Fibroblast of upper back skin (primary cell): ENCODE data around the gene GORASP1.

Source experiments
- DNase-seq: peaks from one replicate; pipeline ENCODE4 v3.0.0-alpha.2; 2013

GORASP1 gene

DNA sequence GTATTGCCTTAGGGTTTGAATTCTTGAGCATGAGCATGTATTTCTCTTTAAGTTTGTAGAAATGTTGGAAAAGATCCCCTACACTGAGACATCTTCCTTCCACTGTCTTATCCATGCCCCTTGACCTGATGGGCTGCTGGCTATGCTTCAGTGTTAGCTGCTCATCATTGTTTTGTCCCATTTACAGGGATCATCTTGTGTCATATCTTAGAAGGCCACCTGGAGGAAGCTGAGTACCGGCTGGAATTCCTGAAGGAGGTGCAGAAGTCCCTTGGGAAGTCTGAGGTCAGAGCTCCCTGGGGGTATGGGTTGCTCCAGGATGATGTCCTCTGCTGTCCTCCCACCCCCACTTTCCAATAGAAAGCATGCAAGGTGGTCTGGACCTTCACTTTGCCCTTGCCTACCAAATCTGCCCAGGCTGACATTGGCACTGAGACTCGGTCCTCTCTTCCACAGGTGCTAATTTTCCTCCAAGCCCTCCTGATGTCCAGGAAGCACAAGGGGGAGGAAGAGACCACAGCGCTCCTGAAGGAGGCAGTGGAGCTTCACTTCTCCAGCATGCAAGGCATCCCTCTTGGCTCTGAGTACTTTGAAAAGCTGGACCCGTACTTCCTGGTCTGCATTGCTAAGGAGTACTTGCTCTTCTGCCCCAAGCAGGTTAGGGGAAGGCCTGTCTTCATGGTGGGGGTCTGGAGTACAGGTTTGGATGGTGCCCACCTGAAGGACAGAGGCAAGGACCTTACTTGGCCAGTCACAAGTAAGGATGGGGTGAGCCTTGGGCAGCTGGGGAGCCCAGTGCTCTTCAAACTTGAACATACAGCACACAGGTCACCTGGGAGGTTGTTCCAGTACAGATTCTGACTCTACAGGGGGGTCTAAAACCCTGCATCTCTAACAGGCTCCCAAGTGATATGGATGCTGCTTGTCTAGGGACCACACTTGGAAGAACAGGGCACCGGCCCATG is 17.7 kb upstream of the GORASP1 start:
- peak; percentile 59 for DNase-seq

DNA sequence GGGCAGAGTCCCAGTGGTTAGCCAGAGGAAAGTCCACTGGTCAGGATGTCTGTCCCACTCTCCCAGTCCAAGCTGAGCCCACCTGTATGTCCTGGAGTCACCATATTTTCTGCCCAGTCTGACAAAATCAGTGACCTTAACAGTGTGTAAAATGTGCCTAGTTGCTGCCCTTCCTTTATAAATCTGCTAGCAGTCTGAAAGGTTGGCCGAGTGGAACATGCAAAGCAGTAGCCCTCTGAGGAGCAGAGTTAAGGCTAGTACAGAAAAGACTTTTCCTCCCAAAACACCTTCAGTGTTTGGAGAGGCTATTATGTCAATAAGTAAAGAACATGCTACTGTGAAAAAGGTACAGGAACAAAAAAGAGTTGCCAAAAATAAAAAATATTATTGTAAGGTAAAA is 15.4 kb upstream of the GORASP1 start:
- DNase-seq: no peak

- no peak for DNase-seq
Measured at GRCh38 chr3:39121621-39122020, 14.2 kb upstream of the GORASP1 start.

DNA sequence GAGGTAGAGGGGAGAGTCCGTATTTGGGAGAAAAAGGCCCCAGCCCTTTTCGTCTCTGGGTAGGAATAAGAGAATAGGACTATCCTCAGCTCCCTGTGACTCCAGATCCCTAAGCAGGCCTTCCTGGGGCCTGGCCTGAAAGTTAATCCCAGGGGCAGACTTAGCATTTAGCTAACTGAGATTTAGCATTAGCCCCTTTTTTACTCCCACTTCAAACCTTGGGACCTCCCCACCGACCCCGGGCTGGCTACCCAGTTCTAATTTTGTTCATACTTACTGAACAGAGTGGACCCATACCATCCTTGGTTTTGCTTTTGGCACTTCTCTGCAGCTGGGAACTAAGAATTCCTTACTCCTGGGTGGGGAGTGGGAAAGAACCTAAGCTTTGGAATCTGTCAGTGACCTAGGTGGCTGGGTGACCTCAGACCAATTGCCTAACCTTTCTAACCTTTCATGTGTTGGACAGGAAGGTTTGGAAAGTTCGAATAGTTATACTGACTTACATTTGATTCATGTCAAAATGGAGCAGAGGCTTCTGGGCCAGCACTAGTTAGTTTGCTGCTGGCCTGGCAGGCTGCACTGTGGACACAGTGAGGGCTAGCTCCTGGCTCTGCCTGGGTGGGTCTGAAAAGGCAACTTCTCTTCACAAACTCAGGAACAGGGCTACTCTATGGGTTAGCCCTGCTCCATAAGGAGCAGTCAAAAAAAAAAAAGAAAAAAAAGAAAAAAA is 11.7 kb upstream of the GORASP1 start:
- no peak for DNase-seq

GRCh38 chr3:39118079-39118478 is 10.7 kb upstream of the GORASP1 start:
- no peak for DNase-seq

DNA sequence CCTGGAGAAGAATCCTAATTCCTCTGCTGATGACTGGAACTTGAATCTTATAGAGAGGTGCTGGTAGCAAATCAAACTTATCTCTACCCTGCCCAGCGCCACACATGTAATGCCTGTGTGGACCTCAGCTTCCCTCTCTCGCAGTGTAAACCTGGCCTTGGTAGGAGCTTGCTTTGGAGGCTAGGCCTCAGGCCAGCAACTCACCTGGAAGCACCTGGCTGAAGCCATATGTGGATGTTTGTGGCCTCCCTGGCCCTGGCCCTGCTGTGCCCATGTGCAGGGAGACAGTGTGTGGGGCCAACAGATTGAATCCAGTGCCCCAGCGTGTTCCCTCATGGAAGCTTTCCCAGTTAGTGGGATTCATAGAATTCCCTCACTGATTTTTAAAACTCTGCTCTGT is 8.4 kb upstream of the GORASP1 start:
- DNase-seq: no peak

DNA sequence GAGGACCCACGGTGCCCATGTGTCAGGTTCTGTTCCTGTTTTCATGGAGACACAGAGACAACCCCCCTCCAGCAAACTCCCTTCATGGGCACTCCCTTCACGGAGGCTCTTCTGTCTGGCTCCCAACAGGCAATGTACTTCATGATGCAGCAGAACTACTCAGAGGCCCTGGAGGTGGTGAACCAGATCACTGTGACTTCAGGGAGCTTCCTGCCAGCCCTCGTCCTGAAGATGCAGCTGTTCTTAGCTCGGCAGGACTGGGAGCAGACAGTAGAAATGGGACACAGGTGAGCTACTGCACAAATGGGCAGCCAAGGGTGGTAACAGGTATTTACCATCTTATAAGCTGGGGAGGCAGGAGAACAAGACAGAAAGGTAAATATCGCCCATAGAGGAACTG is 7.0 kb upstream of the GORASP1 start:
- DNase-seq: no peak

DNA sequence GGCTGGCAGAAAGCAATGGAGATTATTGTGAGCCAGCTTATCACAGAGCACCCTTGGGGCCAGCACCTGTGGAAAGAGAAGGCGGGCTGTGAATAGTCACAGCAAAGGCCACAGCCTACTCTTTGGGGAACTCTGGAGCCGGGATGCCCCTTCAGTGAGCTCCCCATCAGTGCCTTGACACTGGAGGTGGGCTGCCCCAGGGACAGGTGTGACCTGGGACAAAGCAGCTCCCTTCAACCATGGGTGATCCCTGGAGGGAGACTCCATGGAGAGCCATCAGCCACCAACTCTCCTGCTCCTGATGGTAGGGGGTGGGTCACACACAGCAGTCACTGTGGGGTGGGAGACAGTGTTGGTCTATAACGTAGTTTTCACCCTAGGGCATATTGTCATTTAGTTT is 5.9 kb upstream of the GORASP1 start:
- DNase-seq: no peak

DNA sequence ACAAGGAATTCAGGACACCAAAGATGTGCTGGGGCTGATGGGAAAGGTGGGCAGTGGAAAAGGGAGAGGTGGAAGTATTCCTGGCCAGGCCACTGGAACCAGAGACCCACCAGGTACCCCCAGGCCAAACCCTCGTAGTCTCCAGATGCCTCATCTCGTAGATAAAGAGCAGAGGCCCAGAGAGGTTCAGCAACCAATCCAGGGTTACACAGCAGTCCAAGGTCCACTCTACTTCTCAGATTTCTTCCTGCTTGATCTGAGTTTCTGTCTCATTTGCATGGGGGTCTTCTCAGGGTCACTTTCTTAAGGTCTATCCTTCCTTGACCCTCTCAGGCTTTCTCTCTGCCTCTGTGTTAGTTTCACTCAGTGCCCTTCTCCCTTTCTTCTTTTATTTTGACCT is 5.1 kb upstream of the GORASP1 start:
- DNase-seq: no peak

- no peak for DNase-seq
Measured at GRCh38 chr3:39112113-39112512, 4.7 kb upstream of the GORASP1 start.

GRCh38 chr3:39110041-39110639 is 2.7 kb upstream of the GORASP1 start:
- no peak for DNase-seq

- DNase-seq: no peak
Measured at GRCh38 chr3:39109086-39109485, 1.7 kb upstream of the GORASP1 start.

DNA sequence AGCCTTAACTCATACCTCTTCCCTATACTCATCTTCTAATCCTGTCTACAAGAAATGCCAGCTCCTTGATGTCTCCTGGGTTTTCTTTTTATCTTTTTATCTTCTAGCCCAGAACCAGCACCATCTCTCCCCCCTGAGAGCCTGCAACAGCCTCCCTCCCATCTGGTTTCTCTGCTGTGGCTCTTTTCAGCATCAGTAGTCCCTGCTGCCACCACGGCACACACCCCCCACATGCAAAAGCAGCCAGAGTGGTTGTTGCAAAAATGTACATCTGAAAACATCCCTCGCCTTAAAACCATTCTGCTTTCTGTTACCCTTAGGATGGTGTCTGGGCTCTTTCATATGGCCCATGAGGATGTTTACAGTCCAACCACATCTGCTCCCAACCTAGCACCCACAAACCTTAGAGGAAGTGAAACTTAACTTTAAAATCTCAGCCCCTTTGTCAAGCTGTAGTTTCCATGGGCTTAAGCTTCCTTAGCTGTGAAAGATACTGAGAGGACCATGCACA is 828 bp upstream of the GORASP1 start:
- no peak for DNase-seq

DNA sequence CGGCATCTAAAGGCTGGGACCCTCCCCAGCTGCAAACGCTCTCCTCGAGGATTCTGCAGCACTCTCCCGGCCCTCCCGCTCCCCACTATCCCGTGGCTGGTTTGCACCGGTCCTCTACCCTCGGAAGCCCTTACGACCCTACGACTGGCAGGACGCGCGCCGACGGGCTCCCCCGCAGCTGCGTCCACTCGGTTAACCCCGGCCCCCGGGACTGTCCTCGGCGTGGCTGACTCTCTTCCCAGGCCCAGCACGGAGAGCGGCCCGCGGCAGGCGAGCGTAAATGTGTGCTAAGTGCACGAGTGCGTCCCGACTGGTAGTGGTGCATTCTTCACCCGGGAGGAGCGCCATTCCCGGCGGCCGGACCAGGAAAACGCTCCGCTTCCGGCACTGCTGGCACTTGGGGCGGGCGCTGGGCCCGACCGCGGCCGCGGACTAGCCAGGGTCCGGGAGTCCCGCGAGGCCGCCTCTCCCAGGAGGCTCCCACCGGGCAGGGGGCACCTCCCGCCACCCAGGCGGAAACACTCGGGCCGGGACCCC is 508 bp downstream of the GORASP1 start:
- peak; percentile 43 for DNase-seq

GRCh38 chr3:39106281-39106811 is 1.1 kb downstream of the GORASP1 start:
- DNase-seq: peak; percentile 33

- DNase-seq: no peak
Measured at GRCh38 chr3:39105687-39106063, 1.8 kb downstream of the GORASP1 start.

DNA sequence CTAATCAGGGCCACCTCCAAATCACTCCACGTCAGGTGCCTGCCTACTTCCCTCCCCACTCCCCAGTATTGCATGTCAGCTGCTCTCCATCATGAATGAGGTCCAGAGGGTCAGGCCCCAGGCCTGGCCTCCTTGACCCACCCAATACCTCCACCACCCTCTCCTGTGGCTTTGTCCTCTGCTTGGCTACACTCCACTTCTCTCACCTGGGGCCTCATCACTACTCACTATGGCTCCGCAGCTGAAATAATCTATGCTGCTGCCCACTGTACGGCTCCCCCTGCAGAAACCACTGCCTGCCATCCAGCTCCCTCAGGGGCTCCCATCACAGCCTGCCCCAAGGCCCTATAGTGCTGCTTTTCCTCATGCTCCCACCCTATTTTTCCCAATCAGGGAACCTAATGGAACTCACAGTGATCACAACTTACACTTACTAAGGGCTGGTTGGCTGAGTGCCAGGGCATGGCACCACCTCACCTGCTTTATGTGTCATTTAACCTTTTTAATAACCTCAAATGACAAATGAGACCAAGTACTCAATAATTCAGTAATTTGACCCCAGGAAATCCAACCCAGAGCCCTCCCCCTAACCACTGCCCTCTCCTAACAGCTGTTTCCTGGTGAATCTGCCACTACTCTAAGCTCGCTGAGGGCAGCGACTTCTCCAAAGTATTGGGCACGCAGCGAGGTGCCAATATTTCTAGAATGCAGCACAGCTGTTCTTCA is 2.3 kb downstream of the GORASP1 start:
- DNase-seq: no peak

- no peak for DNase-seq
Measured at GRCh38 chr3:39103791-39104552, 3.5 kb downstream of the GORASP1 start.

DNA sequence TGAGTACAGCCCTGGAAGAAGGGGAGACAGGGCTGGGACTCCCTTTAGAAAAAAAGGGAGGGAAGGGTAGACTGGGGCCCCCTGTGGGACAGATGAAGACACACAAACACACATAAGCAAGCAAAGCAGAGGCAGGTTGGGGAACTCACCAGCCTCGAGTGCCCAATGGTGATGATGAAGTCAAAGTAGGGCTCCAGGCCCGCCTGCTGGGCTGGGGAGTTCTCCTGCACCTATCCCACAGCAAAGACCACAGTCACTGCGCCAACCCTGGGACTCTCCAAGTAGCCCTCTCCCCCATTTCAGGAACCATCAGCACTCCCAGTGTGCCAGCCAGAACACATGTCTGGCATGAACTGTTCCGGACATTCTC is 4.1 kb downstream of the GORASP1 start:
- no peak for DNase-seq

DNA sequence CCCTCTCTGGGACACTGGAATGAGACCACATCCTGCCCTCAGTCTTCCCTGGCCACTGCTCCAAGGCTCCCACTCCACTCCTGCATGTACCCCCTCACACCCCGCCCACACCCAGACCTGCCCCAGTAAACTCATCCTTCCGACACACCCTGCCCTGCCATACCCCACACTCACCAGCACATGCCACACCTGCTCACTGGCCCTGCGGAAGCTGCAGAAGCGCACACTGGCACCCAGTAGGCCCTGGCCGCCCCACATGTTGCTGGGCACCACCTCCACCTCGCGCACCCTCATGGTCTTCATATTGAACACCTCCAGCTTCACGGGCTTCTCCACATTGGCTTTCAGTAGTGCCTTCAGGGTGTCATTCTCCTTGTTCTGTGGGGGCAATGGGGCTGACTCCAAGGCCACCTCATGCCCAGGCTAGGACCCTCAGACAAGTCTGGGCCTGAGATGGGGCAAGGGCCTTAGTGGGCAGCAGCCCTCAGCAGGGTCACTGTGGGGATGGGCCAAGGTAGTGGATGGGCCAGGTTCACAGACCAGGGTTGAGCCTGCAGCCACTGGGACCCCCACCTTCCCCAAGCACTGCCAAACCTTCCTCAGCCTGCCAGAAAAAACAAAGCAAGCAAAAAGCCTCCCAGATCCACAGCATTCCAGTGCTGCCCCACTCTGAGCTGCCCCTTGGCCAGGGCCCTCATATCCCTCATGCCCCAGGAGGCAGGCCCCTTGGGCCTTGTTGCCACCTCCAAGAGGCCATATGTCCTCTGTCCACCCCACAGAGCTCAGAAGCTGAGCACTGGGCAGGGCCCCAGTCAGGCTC is 4.7 kb downstream of the GORASP1 start:
- DNase-seq: no peak
